H1 (cell line): ENCODE data around the gene RBFA. TPM values are rescaled to one million over a fixed set of nuclear protein-coding genes. Genes with fewer than 3 reads are reported as not detected.

ENCODE experiments used
- ASH2L ChIP-seq: fragments of 200-600, 300-600 bp; sonication (generic); IDR thresholded peaks from one replicate; pipeline ENCODE4 v1.7.1; 2017; ENCODE audit warnings: low read length
- BCL11A ChIP-seq, 2 experiments: IDR thresholded peaks; one replicate each; pipeline ENCODE4 v1.6.1; 2011; ENCODE audit warnings: low read depth in 2 of 2, low read length in 2 of 2, mild to moderate bottlenecking in 2 of 2
- BRCA1 ChIP-seq: IDR thresholded peaks from 2 replicates; pipeline ENCODE4 v1.6.1; 2012; ENCODE audit warnings: low read depth, low read length, improper control_type of control experiment
- CBX5 ChIP-seq: fragments of 300-800, 300-1000 bp; sonication (generic); IDR thresholded peaks from 2 replicates; pipeline ENCODE4 v1.7.1; 2016; ENCODE audit warnings: antibody characterized with exemption, low read length, low read depth
- CREB1 ChIP-seq: IDR thresholded peaks from 2 replicates; pipeline ENCODE4 v1.6.1; 2012; ENCODE audit warnings: inconsistent platforms
- CTBP2 ChIP-seq: IDR thresholded peaks from 2 replicates; pipeline ENCODE4 v1.7.0; 2011; ENCODE audit warnings: borderline replicate concordance, mild to moderate bottlenecking, moderate library complexity, mixed read lengths, low read length; ENCODE audit not compliant: insufficient read depth, insufficient read length
- EGR1 ChIP-seq: IDR thresholded peaks from 2 replicates; pipeline ENCODE4 v1.6.1; 2011; ENCODE audit warnings: low read depth, low read length, borderline replicate concordance
- HDAC2 ChIP-seq, 2 experiments: fragments of 300-600 bp in 1 of 2; sonication (generic) in 1 of 2; IDR thresholded peaks; 2 replicates each; pipeline ENCODE4 v1.6.1; 2011 to 2012; ENCODE audit warnings: low read depth in 2 of 2, low read length in 2 of 2, mild to moderate bottlenecking in 2 of 2, moderate library complexity in 2 of 2, borderline replicate concordance in 1 of 2, inconsistent platforms in 1 of 2
- JUN ChIP-seq: IDR thresholded peaks from 2 replicates; pipeline ENCODE4 v1.6.1; 2011; ENCODE audit warnings: low read depth, mild to moderate bottlenecking, improper control_type of control experiment, low read length
- NRF1 ChIP-seq: IDR thresholded peaks from 2 replicates; pipeline ENCODE4 v1.6.1; 2011; ENCODE audit warnings: mild to moderate bottlenecking, low read depth, low read length, improper control_type of control experiment
- RNF2 ChIP-seq: fragments of 200-900, 300-1000 bp; sonication (generic); IDR thresholded peaks from 2 replicates; pipeline ENCODE4 v1.7.1; 2016; ENCODE audit warnings: borderline replicate concordance, low read depth, mild to moderate bottlenecking, antibody characterized with exemption, low read length; ENCODE audit not compliant: poor library complexity, severe bottlenecking; ENCODE audit errors: missing control alignments
- RXRA ChIP-seq: IDR thresholded peaks from 2 replicates; pipeline ENCODE4 v1.6.1; 2011; ENCODE audit warnings: low read depth, mild to moderate bottlenecking, low read length, moderate library complexity; ENCODE audit not compliant: insufficient read depth
- SAP30 ChIP-seq: fragments of 300-600 bp; sonication (generic); IDR thresholded peaks from 2 replicates; pipeline ENCODE4 v1.7.1; 2012; ENCODE audit warnings: low read length, moderate library complexity, mild to moderate bottlenecking, inconsistent platforms; ENCODE audit not compliant: insufficient read depth, insufficient replicate concordance
- SIN3A ChIP-seq, 2 experiments: IDR thresholded peaks in 1 of 2; conservative IDR thresholded peaks in 1 of 2; 2 replicates each; pipeline ENCODE4 v1.6.1; 2011 to 2012; ENCODE audit warnings: low read length in 2 of 2, improper control_type of control experiment in 1 of 2, low read depth in 1 of 2, mild to moderate bottlenecking in 1 of 2
- SP1 ChIP-seq: IDR thresholded peaks from 2 replicates; pipeline ENCODE4 v1.6.1; 2011; ENCODE audit warnings: low read depth, low read length
- SP4 ChIP-seq: IDR thresholded peaks from 2 replicates; pipeline ENCODE4 v1.6.1; 2012; ENCODE audit warnings: low read length, inconsistent platforms
- TAF1 ChIP-seq: IDR thresholded peaks from 2 replicates; pipeline ENCODE4 v1.6.1; 2011; ENCODE audit warnings: mild to moderate bottlenecking, low read depth, low read length
- TBP ChIP-seq: IDR thresholded peaks from 2 replicates; pipeline ENCODE4 v1.6.1; 2011; ENCODE audit warnings: low read depth, low read length, improper control_type of control experiment
- TCF12 ChIP-seq: IDR thresholded peaks from 2 replicates; pipeline ENCODE4 v1.6.1; 2011; ENCODE audit warnings: low read depth, mild to moderate bottlenecking, low read length
- YY1 ChIP-seq: IDR thresholded peaks from 2 replicates; pipeline ENCODE4 v1.6.1; 2011; ENCODE audit warnings: low read depth, mild to moderate bottlenecking, low read length
- ZNF274 ChIP-seq: IDR thresholded peaks from 2 replicates; pipeline ENCODE4 v1.7.0; 2012; ENCODE audit warnings: low read length, borderline replicate concordance; ENCODE audit errors: extremely low read depth
- polyA plus RNA-seq, 7 experiments: library from polyadenylated mRNA; depleted of rRNA in 3 of 7; stranded (reverse) in 5 of 7; unstranded in 2 of 7; fragments of >200 nt in 5 of 7; fragments of 200-250 nt in 2 of 7; gene quantifications; 1 replicate in 5 of 7; 2 replicates in 1 of 7; 4 replicates in 1 of 7; pipeline versions ENCODE4 v1.2.1 to v1.2.3, GENCODE V29; 2011 to 2013; ENCODE audit warnings: missing spikeins in 2 of 7, mixed read lengths in 2 of 7
- total RNA-seq: library from RNA; stranded (reverse); fragmentation: NEBNext Ultra II Directional; extraction: Animal tissue kit (Norgen Biotek cat#: 25700); gene quantifications from 2 replicates; pipeline ENCODE4 v1.2.1, GENCODE V29; 2021
- TF ChIP-seq, protein P1 (sequence below): IDR thresholded peaks from 2 replicates; pipeline ENCODE4 v1.6.1; 2011; ENCODE audit warnings: low read depth, mild to moderate bottlenecking, low read length; ENCODE audit not compliant: insufficient read depth
- TF ChIP-seq, protein P2 (sequence below): IDR thresholded peaks from 2 replicates; pipeline ENCODE4 v1.6.1; 2012; ENCODE audit warnings: inconsistent platforms

The RBFA gene
- total and polyA plus RNA-seq, 2 of the 8 experiments (the other 6 are each of a cell fraction or from before 2014, with no cell fraction given) = 19.2 to 29.5 TPM

DNA sequence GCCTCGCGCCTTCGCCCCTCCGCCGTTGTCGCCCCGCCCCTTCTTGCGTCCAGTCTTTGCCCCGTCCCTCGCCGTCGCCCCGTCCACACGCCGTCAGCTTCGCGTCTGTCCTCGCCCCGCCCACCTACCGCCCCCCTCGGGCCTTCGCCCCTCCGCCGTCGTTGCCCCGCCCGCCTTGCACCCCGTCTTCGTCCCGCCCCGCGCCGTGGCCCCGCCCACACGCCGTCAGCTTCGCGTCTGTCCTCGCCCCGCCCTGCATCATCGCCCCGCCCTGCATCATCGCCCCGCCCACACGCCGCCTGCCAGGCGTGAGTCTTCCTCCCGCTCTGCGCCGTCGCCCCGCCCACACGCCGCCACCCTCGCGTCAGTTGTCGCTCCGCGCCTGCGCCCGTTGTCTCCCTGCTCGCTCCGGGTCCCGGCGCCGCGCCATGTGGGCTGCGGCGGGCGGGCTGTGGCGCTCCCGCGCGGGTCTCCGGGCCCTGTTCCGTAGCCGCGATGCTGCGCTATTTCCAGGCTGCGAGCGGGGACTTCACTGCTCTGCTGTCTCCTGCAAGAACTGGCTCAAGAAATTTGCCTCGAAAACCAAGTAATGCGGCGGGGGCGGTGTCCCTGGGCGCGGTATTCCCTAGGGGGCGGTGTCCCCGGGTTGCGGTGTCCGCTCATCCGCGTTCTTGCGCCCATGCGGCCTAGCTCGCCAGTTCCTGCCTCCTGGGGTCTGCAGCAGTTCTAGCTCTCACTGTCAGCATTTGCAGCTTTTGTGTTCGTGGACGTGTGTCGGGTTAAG lies at the start of gene RBFA (continued):
- TF ChIP-seq NRF1 (peak; percentile 33; the same call in 1 of the 2 replicates), TBP (peak; percentile 68), EGR1 (peak; percentile 84; the same call in 1 of the 2 replicates), SAP30 (peak; percentile 46), SP1 (no peak), BCL11A (IDR thresholded peaks at IDR 0.05; ENCODE audit: low read depth in 2 of 2, low read length in 2 of 2) (no peak), CREB1 (peak; percentile 84), JUN (no peak), ZNF274 (no peak), TAF1 (peak; percentile 66), RNF2 (no peak), CTBP2 (no peak), HDAC2 (IDR thresholded peaks at IDR 0.05; ENCODE audit: borderline replicate concordance in 1 of 2, low read depth in 2 of 2, low read length in 2 of 2) (peak in 1 of 2 experiments; percentile 79; a peak in 2 of 4 replicates), CBX5 (no peak), YY1 (no peak), SIN3A (conservative IDR thresholded peaks at IDR 0.05 in 1 of 2, IDR thresholded peaks at IDR 0.05 in 1 of 2; ENCODE audit: low read depth in 1 of 2, low read length in 2 of 2) (peak; percentile 67 to 95; a peak in 2 of 4 replicates), TCF12 (no peak), SP4 (no peak; the same call in 1 of the 2 replicates), ASH2L (peak; percentile 95), RXRA (no peak), BRCA1 (no peak)
- TF ChIP-seq, protein P1, sequence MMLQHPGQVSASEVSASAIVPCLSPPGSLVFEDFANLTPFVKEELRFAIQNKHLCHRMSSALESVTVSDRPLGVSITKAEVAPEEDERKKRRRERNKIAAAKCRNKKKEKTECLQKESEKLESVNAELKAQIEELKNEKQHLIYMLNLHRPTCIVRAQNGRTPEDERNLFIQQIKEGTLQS = no peak
- TF ChIP-seq, protein P2, sequence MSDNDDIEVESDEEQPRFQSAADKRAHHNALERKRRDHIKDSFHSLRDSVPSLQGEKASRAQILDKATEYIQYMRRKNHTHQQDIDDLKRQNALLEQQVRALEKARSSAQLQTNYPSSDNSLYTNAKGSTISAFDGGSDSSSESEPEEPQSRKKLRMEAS = peak; percentile 88
